NCI-H187 treated with DMSO at 0.1 percent for 48 hours (cell line): ENCODE data around the gene PGRMC2.

Experiments
- DNase-seq: peaks from one replicate; lab custom pipeline; 2025; lab: John Stamatoyannopoulos, UW

The PGRMC2 gene

GRCh38 chr4:128220286-128221235 is 67.1 kb downstream of the PGRMC2 start:
- DNase-seq, result no peak
